DMS 273 (cell line): ENCODE measurements around the gene TMC7.
"Not testable (repeated sequence)": the region's sequence is repeated elsewhere in the genome, so short reads cannot be mapped to it uniquely, and the experiment has no call there.

Experiments used
- DNase-seq: peaks from one replicate; lab custom pipeline; 2025; ENCODE audit not compliant: unreplicated experiment; lab: John Stamatoyannopoulos, UW

The TMC7 gene

GRCh38 chr16:18983565-18984434, at the start of gene TMC7:
TMC7 (plus strand) TSS chr16:18983934; CDS start chr16:18984064, 130 bp downstream.
- peak; percentile 95 for DNase-seq

DNA sequence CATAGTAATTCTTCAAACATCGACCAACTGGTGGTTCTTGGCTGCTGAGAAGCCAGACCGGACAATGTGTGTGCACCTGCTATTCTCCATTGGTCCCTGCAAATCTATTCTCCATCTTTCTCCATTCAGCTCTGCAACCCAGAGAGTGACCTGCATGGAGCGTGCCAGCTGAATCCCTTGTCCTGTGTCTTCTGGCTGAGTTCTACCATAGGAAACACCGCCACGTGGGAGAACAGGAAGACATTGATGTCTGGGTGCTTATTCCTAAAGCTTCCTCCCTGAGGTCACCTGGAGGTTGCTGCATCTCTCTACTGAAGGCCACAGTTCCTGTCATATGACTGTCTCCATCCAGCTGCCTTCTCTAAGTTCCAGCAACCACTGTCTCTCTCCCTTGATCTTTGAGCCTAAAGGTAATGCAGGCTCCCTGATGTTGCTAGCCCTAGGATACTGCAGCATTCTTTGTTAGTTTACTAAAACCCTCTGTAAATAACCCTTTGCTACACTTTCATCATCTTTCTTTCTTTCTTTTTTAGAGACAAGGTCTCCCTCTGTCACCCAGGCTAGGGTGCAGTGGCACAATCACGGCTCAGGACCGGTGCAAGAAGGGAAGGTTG, 46.9 kb upstream of the TMC7 start:
- no peak for DNase-seq

DNA sequence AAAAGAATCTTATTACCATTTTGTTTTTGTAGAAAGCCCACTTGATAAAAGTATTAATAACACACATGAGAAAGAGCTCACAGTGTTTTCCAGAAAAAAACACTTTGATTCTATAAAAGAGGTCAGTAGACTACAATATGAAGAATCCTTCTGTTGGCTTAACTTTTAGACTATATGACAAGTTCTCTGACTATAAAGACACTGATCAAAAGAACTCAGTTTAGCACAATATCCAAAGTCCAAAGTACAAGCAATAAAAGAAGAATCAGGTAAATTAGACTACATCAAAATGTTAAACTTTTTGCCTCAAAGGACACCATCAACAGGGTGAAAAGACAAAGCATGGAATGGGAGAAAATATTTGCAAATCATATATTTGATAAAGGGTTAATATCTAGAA, 46.3 kb upstream of the TMC7 start:
- DNase-seq: no peak

GRCh38 chr16:18938986-18939385, 44.7 kb upstream of the TMC7 start:
- no peak for DNase-seq

DNA sequence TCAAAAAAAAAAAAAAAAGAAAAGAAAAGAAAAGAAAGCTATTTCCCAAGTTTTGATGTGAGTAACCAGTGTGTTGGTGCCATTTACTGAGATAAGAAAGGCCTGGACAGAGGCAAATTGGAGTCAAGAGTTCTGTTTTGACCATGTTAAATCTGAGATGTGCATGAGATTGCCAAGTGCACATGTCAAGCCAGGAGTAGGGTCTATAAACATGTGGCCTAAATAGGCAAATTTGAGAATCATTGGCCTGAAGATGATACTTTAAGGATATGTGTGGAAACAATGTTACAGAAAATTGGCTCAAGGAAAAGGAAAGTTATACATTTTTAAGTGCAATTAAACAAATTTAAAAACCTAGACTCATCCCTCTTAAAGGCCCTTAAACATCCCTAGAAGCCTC, 42.3 kb upstream of the TMC7 start:
- DNase-seq: no peak

DNA sequence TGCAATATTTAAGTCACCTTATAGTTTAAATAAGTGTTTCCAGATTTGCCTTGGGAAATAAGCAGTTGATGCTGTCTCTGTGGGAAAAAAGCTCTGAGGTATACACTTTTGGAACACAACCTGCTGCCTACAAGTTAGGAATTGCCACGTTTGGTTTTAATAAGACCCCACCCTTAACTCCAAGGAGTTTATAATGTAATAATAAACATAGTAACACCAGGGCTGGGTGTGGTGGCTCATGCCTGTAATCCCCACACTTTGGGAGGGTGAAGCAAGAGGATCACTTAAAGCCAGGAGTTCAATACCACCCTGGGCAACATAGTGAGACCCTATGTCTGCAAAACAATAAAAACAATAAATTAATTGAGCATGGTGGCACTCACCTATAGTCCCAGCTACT, 41.7 kb upstream of the TMC7 start:
- DNase-seq: no peak

- DNase-seq: no peak
Measured at GRCh38 chr16:18943414-18943813, 40.3 kb upstream of the TMC7 start.

DNA sequence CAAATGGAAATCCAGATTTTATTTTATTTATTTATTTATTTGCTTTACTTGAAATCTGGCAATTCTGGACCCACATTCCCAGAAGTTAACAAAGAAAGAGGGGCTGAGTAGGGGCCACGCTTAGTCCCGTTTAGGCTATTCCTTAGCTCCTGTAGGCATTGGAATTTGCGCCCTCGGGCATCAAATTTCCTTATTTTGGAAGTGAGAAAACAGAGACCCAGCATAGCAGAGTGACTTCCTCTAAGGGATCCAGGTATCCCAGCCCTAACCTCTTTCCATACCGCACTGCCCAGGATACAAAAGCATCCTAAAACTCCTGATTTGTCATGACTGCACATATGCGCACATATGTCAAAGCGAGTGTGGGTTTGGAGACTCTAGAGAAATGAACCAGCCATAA, 38.5 kb upstream of the TMC7 start:
- DNase-seq: no peak

GRCh38 chr16:18948372-18949020, 35.2 kb upstream of the TMC7 start:
- DNase-seq: no peak

DNA sequence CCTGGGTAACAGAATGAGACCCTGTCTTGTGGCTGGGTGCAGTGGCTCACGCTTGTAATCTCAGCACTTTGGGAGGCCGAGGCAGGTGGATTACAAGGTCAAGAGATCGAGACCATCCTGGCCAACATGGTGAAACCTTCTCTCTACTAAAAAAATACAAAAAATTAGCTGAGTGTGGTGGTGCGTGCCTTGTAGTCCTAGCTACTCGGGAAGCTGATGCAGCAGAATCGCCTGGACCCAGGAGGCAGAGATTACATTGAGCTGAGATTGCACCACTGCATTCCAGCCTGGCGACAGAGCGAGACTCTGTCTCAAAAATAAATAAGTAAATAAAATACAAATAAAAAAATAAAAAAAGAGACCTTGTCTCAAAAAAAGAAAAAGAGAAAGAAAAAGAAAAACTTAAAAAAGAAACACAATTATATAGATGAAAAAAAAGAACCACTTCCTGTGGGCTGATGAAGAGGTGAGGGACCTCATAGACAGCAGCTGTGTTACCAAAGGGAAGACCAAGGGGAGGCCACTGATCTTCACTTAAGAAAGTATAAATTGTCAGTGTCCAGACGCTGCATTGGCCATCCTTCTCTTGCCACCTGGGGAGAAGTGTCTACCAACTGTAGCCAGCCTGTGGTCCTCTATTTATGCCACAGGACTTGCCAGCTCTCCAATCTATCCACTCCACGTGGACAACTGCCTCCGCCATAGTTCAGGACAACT, 33.1 kb upstream of the TMC7 start:
- no peak for DNase-seq

GRCh38 chr16:18953547-18953946, 30.2 kb upstream of the TMC7 start:
- no peak for DNase-seq

DNA sequence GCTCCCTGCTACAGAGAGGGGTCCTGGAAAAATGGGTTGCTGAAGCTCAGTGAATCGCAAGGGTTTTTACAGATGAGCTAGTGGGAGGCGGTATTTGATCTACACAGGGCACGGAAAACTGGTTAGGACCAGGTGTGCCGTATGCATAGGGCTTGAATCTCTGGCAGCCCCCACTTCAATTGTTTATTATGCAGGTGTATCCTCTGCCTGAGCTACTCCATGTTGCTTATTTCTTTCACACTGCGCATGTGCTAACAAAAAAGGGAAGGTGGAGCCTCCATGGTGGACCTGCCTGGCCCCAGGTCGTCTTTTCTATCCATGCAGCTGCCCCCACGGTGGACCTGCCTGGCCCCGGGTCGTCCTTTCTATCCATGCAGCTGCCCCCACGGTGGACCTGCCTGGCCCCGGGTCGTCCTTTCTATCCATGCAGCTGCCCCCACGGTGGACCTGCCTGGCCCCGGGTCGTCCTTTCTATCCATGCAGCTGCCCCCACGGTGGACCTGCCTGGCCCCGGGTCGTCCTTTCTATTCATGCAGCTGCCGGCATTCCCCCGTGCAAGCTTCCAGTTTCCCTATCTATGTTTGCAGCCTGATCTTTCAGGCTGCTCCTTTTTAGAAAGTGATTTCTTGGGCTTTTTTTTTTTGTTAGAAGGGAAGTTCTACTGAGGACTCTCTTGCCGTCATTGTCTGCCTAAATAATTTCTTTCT, 27.7 kb upstream of the TMC7 start:
- DNase-seq: not testable (repeated sequence)

- DNase-seq: not testable (repeated sequence)
Measured at GRCh38 chr16:18956658-18957241, 27.0 kb upstream of the TMC7 start.

GRCh38 chr16:18958621-18959029, 25.1 kb upstream of the TMC7 start:
- DNase-seq: no peak

DNA sequence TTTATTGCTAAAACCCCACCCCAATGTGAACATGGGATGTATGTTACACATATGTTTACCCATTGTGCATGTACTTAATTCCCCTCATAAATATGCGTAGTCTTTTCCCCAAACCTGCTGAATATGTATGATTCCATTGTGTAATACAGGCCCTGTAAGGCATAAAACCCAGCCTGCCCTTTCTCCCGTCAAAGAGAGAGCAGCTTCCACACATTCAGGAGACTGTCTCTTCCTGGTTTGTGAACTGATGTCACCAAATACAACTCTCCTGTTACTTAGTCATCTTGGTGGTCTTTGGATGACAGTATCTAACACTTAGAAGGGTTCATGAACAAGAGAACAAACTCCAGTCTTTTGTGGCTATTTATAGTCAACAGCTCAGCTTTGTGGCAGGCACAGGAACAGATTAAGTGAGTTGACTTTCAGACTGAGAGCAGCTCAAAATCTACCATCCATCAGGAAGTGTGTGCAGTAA, 24.7 kb upstream of the TMC7 start:
- no peak for DNase-seq

- DNase-seq: no peak
Measured at GRCh38 chr16:18965555-18965954, 18.2 kb upstream of the TMC7 start.

GRCh38 chr16:18966791-18967190, 16.9 kb upstream of the TMC7 start:
- DNase-seq: no peak

DNA sequence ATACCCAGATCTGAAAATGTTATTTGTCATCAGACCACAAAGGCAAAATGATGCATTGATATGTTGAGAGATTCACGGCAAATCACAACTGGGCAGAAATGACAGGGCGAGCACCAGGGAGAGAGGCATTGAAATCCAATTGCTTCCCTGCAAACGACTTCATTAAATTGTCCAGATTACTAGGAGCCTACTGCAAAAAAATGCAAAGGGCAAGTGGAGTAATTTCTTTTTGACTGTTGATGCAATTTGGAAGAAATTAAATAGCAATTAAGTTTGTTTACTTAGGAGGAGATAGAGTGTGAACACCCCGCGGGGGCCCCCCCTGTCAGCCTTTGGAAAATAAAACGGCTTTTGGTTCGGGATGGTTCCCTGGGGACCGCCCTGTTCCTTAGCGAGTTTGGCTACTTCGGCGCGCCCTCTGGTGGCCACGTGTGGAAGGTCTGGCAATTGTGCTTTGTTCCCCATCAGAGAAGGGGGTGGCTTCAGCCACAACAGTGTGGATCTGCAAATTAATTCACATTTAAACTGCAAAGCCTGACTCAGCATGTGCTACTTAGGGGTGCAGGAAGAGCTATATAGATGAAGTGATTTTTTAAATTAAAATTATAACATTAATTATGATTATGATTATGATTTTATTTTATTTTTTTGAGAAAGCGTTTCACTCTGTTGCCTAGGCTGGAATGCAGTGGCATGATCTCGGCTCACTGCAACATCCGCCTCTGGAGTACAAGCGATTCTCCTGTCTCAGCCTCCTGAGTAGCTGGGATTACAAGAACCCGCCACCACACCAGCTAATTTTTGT, 14.5 kb upstream of the TMC7 start:
- peak; percentile 92 for DNase-seq

DNA sequence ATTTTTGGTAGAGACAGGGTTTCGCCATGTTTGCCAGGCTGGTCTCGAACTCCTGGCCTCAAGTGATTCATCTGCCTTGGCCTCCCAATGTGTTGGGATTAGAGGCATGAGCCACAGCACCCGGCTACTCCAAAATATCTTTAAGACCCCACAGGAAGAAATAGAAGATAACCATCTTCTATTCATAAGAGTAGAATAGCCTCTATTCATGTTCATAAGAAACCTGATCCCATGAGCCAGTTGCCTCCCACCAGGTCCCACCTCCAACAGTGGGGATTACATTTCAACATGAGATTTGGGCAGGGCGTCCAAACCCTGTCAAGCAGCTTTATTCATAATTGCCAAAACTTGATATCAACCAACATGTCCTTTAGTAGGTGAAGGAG, 13.9 kb upstream of the TMC7 start:
- no peak for DNase-seq
